ENCODE data around the gene EIF6.

- TF ChIP-seq GATA3 (IDR thresholded peaks at IDR 0.05; ENCODE audit: low read depth, low read length) (no peak), GATA2 (IDR thresholded peaks at IDR 0.05; ENCODE audit: low read depth, low read length) (no peak)
These were observed 1.7 kb upstream of the EIF6 start for GRCh38 chr20:35286077-35286898.

Measured in SH-SY5Y (cell line).